ENCODE data around the gene USP36. TPM values are rescaled to one million over a fixed set of nuclear protein-coding genes. Genes with fewer than 3 reads are reported as not detected.
A peak's percentile ranks its signal among the peaks of the same experiment; 100 is the strongest.
"Not testable (repeated sequence)": the region's sequence is repeated elsewhere in the genome, so short reads cannot be mapped to it uniquely, and the experiment has no call there.

The USP36 gene
- 10 to 100 TPM; 39.1 to 46.7 (median 44.0) TPM for polyA plus RNA-seq (ENCODE audit: insufficient read length in 3 of 3)
- long read RNA-seq, donor 1, partial matches to known transcripts, result 0 of 2 reads
- long read RNA-seq, donor 1, other reads (novel, unspliced or antisense), result 0 of 2 reads
- long read RNA-seq, donor 2, result 0 reads
- long read RNA-seq, donor 3, result 0 reads
- long read RNA-seq, donor 4, partial matches to known transcripts, result 7 of 8 reads
- long read RNA-seq, donor 4, other reads (novel, unspliced or antisense), result 0 of 8 reads
- long read RNA-seq, donor 5, result 0 reads
- long read RNA-seq, donor 6, partial matches to known transcripts, result 11 of 13 reads
- long read RNA-seq, donor 6, other reads (novel, unspliced or antisense), result 0 of 13 reads
- long read RNA-seq, donor 7, partial matches to known transcripts, result 0 of 1 reads
- long read RNA-seq, donor 7, other reads (novel, unspliced or antisense), result 0 of 1 reads
- long read RNA-seq, donor 8, result 0 reads
- long read RNA-seq, donor 9, result 0 reads
- long read RNA-seq, donor 10, partial matches to known transcripts, result 0 of 3 reads
- long read RNA-seq, donor 10, other reads (novel, unspliced or antisense), result 0 of 3 reads
- long read RNA-seq, donor 11, result 0 reads
- long read RNA-seq, donor 12, result 0 reads
- long read RNA-seq, donor 13, result 0 reads
- long read RNA-seq, donor 14, partial matches to known transcripts, result 0 of 2 reads
- long read RNA-seq, donor 14, other reads (novel, unspliced or antisense), result 0 of 2 reads
- long read RNA-seq, donor 15, result 0 reads
- long read RNA-seq, donor 16, partial matches to known transcripts, result 0 of 4 reads
- long read RNA-seq, donor 16, other reads (novel, unspliced or antisense), result 0 of 4 reads

GRCh38 chr17:78840780-78841611, at the start of gene USP36:
TSS of gene USP36 (minus strand) at chr17:78840814. CDS start at chr17:78836363, 4,451 bp downstream.
- peak; percentile 97 to 99 (median 98) for DNase-seq (ENCODE audit: extremely low read depth in 1 of 11, low read depth in 9 of 11, low spot score in 4 of 11)

DNA sequence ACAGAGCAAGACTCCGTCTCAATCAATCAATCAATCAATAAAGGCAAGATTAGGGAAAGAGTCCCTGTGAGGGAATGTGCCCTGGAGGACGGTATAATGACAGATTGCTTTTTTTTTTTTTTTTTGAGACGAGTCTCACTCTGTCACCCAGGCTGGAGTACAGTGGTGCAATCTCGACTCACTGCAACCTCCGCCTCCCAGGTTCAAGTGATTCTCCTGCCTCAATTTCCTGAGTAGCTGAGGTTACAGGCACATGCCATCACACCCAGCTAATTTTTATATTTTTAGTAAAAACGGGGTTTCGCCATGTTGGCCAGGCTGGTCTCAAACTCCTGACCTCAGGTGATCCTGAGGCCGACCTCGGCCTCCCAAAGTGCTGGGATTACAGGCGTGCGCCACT, 49.5 kb upstream of the USP36 start:
- not testable (repeated sequence) for DNase-seq (ENCODE audit: extremely low read depth in 1 of 11, low read depth in 9 of 11, low spot score in 4 of 11)

GRCh38 chr17:78889531-78889930, 48.9 kb upstream of the USP36 start:
- DNase-seq (ENCODE audit: extremely low read depth in 1 of 11, low read depth in 9 of 11, low spot score in 4 of 11), result no peak

GRCh38 chr17:78888941-78889518, 48.4 kb upstream of the USP36 start:
- DNase-seq (ENCODE audit: extremely low read depth in 1 of 11, low read depth in 9 of 11, low spot score in 4 of 11), result no peak

DNA sequence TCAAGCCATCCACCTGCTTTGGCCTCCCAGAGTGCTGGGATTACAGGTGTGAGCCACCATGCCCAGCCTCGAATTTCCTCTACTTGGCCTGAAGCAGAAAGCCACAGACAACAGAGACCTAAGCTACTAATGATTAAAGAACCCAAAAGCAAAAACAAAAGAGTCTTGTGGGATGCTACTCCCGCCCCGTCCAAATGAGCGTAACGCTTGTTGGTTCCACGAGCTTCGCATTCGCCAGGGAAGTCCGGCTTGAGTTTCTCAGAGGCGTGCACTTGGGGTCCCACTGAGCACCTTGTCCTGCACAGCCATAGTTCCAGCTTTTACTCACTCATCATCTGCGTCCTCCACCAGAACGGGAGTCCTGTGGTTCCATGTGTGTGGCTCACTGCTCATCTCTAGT, 46.3 kb upstream of the USP36 start:
- no peak for DNase-seq (ENCODE audit: extremely low read depth in 1 of 11, low read depth in 9 of 11, low spot score in 4 of 11)

DNA sequence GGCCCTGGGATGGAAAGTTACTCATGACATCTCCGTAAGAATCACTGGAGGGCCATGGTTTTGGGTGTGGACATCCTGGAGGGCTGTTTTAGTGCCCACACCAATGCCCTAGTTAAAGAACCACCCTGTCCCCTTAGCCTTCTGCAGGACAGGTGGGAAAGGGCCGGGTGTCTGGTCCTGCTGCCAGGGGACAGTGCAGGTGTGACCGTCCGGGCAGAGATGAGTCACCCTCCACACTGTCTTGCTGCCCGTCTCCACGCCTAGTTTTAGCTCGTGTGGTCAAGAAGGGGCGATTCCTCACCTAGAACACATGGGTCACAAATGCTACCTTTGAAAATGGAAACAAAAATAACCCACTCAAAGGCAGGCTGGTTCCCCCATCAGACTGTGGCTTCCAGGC, 45.3 kb upstream of the USP36 start:
- DNase-seq (ENCODE audit: extremely low read depth in 1 of 11, low read depth in 9 of 11, low spot score in 4 of 11), result no peak

DNA sequence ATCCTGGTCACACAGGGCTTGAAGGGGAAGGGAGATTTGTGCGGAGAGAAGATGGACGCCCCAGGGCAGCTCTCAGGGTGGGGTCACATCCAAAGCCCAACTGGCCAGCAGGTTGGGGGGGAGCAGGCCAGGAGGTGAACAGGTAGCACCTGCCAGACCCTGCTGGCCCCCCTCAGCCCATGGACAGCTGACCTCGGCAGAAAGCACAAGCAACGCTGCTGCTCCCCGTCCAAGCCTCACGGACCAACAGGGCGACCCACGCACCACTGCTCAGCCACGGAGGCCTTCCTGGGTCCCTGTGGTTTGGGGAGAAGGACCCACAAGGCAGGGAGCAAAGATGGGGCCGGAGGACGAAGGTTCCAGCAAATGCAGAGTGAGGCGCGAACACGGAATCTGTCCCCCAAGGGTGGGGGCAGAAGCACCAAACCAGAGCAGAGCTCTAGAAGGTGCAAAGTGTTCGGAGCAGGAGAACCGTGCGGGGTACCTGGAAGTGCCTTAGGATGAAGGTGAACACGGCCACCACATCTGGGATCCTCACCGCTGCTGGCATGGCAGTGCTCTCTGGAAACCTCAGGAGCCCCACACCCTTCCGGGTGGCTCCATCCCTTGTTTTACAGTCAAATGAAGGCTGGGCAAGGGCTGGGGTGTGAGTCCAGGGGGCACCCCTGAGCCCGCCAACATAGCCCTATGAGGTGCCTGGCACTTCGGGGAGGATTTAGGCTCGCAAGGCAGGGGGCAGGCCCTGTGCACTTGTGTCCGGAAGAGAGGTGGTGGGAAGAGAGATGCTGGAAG, 44.5 kb upstream of the USP36 start:
- DNase-seq (ENCODE audit: extremely low read depth in 1 of 11, low read depth in 9 of 11, low spot score in 4 of 11), result no peak

DNA sequence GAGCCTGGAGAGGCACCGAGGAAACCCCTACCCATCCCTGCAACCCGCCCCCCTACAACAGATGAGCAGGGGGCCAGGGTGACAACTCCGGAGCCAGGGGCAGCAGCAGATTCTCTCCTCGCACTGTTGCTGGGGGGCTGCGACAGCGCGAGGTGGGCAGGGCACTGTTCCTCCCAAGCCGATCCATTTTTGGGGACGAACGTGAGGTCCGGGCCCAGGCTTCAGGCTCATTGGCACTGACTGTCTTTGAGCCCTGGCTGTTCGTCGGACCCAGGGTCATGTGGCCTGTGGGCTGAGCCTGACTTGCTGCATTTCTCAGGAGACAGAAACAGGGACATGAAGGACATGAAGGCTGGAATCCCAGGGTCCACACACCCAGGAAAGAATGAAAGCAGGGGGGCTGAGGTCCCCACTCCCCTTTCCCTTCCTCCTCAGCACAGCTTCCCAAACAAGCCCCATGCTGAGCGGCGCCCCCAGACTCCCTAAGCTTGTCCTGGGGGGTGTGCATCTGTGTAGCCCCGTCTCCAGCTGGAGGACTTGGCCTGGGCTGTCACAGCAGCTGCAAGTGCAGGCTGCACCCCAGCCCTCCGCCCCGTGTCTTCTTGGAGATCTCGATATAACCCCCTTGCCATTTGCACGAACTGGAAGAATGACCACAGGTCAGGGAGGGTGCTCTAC, 43.7 kb upstream of the USP36 start:
- DNase-seq (ENCODE audit: extremely low read depth in 1 of 11, low read depth in 9 of 11, low spot score in 4 of 11), result no peak

GRCh38 chr17:78883533-78884131, 43.0 kb upstream of the USP36 start:
- peak in 3 of 11 donors; percentile 45 to 62 (median 49) for DNase-seq (ENCODE audit: extremely low read depth in 1 of 11, low read depth in 9 of 11, low spot score in 4 of 11)

DNA sequence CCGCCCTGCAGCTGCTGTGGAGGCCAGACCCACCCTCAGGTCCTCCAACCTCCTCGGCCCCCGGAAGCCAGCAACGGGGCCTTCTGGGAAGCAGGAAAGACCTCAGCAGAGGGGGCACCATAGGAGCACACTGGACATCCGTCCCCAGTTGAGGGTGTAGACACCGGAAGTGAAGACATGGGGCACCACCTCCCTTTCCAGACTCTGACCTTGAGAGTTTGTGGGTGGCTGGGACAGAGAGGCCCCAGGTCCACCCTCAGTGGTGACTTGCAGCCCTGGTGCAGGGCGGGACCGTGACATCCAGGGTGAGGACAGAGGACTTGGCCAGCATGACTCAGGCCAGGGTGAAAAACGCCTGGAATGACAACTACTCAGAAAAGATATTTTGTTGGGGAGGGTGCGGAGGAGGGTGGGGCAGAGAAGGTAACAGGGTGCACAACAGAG, 42.5 kb upstream of the USP36 start:
- no peak for DNase-seq (ENCODE audit: extremely low read depth in 1 of 11, low read depth in 9 of 11, low spot score in 4 of 11)

GRCh38 chr17:78882540-78883088, 42.0 kb upstream of the USP36 start:
- DNase-seq (ENCODE audit: extremely low read depth in 1 of 11, low read depth in 9 of 11, low spot score in 4 of 11), result no peak

DNA sequence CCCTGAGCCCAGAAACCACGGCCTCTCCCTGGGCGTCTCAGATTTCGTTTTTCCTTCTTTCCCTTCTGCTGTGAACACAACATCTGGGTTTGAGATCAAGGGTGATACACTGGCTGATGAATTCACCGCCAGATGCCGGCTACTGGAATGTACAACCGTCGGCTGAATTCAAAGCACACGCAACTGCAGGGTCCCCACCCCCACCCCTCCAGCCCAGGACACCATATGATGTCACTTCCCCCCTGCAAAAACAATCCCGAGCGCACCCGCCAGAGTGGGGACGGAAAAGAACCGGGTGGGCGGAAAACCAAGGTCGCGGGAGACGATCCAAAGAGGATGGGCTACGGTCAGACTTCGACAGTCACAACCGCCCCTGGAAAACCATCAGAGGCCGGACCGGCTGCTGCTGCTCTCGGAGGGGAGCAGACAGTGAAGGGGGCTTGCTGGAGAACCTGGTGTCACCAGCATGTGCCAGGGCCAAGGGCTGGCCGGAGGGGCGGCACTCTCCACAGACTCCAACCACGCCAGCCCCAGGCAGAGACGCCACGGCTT, 39.1 kb upstream of the USP36 start:
- peak in 8 of 11 donors; percentile 53 to 83 (median 72) for DNase-seq (ENCODE audit: extremely low read depth in 1 of 11, low read depth in 9 of 11, low spot score in 4 of 11)

DNA sequence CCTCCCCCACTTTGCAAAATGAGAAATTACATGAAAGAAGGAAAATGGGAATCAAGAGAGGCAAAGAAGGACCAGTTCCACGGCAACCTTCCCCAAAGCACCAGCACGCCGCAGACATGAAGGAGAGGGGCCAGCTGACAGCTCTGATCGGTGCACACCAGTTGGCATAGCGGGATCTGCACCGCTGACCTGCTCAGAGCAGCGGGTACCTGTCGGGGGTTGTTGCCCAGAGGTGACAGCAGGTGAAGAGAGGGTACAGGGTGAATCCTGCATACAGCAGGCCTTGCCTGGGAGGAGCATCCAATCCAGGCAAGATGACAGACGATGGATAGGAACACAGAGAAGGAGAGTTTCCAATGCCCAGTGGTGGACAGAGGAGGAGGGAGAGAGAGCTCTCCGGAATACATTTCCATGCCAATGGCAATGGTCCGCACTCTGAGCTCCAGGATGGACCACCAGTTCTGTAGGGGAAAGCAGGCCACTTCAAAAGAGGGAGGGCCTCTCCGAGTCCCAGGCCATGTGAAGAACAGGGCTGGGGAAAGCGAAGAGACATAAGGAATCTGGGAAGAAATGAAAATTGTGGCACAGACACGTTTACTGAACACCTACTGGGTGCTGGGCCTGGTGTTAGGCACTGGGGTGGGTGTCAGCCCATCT, 38.4 kb upstream of the USP36 start:
- DNase-seq (ENCODE audit: extremely low read depth in 1 of 11, low read depth in 9 of 11, low spot score in 4 of 11), result no peak

DNA sequence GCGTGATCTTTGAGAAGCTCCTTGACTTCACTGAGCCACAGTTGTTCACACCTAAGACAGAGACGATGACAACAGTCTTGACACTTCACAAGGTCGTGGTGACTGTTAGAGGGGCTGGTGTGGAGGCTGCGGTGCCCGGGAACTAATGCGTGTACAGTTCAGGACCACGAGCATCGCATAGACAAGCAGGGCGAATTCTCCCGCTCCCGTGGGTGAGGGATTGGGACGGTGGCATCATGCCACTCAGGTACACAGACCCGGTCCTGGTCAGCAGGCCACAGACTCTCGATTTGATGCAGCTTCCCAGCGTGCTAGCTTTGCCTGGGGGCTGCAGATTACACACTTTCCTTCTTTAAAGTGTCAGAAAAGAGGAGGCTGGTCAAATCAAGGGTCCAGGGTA, 37.6 kb upstream of the USP36 start:
- no peak for DNase-seq (ENCODE audit: extremely low read depth in 1 of 11, low read depth in 9 of 11, low spot score in 4 of 11)

DNA sequence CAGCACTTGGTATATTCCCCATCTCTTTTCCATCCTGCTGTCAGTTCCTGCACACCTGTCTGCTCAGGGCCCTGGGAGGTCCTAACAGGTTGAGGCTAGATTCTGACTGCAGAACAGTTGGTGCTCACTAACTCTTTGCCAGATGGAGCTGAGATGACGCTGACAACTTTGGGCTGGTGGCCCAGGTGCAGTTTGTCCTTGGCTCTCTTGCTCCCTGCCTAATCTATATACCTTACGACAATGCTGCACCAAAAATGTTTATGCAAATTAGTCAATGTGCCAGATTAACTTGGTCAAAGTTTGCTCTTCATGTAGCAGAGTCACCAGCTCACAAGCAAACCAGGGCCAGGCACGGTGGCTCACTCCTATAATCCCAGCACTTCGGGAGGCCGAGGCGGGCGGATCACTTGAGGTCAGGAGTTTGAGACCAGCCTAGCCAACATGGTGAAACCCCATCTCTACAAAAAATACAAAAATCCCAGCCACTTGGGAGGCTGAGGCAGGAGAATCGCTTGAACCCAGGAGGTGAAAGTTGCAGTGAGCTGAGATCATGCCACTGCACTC, 36.4 kb upstream of the USP36 start:
- not testable (repeated sequence) for DNase-seq (ENCODE audit: extremely low read depth in 1 of 11, low read depth in 9 of 11, low spot score in 4 of 11)

GRCh38 chr17:78876094-78876597, 35.5 kb upstream of the USP36 start:
- no peak for DNase-seq (ENCODE audit: extremely low read depth in 1 of 11, low read depth in 9 of 11, low spot score in 4 of 11)
